Measurements from ENCODE around the gene IFT52. TPM values are rescaled to one million over a fixed set of nuclear protein-coding genes. Genes with fewer than 3 reads are reported as not detected.

IFT52 gene
- total RNA-seq, 4 donors from 2014 or later = 6.9 to 18.5 (median 13.0) TPM

DNA sequence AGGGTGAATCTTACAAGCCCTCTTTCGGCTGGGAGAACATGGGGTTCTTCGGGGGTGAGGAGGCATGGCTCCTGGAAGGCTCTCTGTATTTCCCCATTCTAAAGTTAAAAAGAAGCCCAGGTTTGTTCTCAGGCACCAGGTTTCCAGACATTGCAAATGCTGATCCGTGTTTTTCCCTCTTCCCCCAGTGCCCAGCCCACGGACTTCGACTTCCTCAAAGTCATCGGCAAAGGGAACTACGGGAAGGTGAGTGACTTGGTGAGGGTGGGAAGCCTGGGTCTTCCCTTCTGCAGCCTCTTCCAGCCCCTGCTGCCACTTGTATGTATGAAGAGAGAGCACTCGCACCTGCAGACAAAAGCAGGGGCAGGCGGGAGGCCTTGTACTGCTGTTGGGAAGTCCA lies 23.3 kb upstream of the IFT52 start:
- H3K4me3 ChIP-seq = no peak overlapping the region
- no peak for DNase-seq
- 68 to 90% methylated on average over 5 to 9 of the region's 9 CpGs for WGBS, 2 donors
- no peaks in the 10 kb centered on the region for H3K9me3 ChIP-seq
- H3K36me3 ChIP-seq = no peaks in the 10 kb centered on the region
- H3K27ac ChIP-seq = no peak overlapping the region
- no peaks in the 10 kb centered on the region for H3K27me3 ChIP-seq
- intact Hi-C loops (cut with DNase I) = no loop called here
- no peak for TF ChIP-seq POLR2A (IDR thresholded peaks at IDR 0.05)
- TF ChIP-seq CTCF (IDR thresholded peaks at IDR 0.05) = no peak
- H3K4me1 ChIP-seq = no peaks in the 10 kb centered on the region

- Histone ChIP-seq H3K27ac (no peak overlapping the region), H3K27me3 (no peaks in the 10 kb centered on the region), H3K9me3 (no peaks in the 10 kb centered on the region), H3K4me3 (no peak overlapping the region), H3K4me1 (no peaks in the 10 kb centered on the region), H3K36me3 (no peaks in the 10 kb centered on the region)
- TF ChIP-seq CTCF (IDR thresholded peaks at IDR 0.05) = no peak
- no peak for TF ChIP-seq POLR2A (IDR thresholded peaks at IDR 0.05)
- WGBS, 2 donors = 83% methylated on average over 3 of the region's 4 CpGs
- intact Hi-C loops (cut with DNase I) = no loop called here
- DNase-seq = no peak
Measured at GRCh38 chr20:43568706-43569105, 22.0 kb upstream of the IFT52 start.

DNA sequence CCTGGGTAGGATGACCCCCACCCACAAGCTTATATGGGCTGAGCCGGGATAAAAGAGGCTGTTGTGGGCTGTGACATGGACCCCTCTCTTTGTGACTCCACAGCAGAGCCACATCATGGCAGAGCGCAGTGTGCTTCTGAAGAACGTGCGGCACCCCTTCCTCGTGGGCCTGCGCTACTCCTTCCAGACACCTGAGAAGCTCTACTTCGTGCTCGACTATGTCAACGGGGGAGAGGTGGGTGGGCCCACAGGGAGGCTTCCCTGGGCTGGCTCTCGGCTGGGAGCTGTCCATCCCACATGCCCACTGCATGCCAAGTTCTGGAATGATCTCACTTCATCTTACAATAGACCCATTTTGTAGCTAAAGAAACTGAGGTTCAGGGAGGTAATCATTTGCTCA lies 21.5 kb upstream of the IFT52 start:
- no peak overlapping the region for H3K27ac ChIP-seq
- no peaks in the 10 kb centered on the region for H3K36me3 ChIP-seq
- intact Hi-C loops (cut with DNase I) = no loop called here
- no peaks in the 10 kb centered on the region for H3K27me3 ChIP-seq
- H3K9me3 ChIP-seq = no peaks in the 10 kb centered on the region
- DNase-seq = no peak
- WGBS, 2 donors = 87 to 95% methylated on average over 4 to 5 of the region's 10 CpGs
- no peaks in the 10 kb centered on the region for H3K4me1 ChIP-seq
- TF ChIP-seq CTCF (IDR thresholded peaks at IDR 0.05) = no peak
- TF ChIP-seq POLR2A (IDR thresholded peaks at IDR 0.05) = no peak
- H3K4me3 ChIP-seq = no peak overlapping the region

DNA sequence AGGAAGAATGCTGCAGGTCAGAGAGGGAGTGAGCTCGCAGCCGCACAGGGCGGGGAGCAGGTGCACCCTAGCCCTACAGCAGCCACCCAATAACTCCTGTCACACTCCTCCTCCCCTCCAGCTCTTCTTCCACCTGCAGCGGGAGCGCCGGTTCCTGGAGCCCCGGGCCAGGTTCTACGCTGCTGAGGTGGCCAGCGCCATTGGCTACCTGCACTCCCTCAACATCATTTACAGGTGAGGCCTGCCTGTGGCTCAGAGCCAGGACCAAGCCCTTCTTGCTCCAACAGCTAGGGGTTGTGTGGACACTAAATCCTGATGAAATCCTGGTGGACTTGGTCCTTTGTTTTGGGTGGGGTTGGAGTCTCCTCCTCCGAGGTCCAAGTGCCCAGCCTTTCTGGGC lies 20.2 kb upstream of the IFT52 start:
- TF ChIP-seq POLR2A (IDR thresholded peaks at IDR 0.05) (no peak), CTCF (IDR thresholded peaks at IDR 0.05) (no peak)
- Histone ChIP-seq H3K4me1 (no peaks in the 10 kb centered on the region), H3K4me3 (no peak overlapping the region), H3K27me3 (no peaks in the 10 kb centered on the region), H3K27ac (no peak overlapping the region), H3K9me3 (no peaks in the 10 kb centered on the region), H3K36me3 (no peaks in the 10 kb centered on the region)
- DNase-seq = no peak
- intact Hi-C loops (cut with DNase I) = no loop called here
- WGBS, 2 donors = 80 to 89% methylated on average over 3 to 9 of the region's 10 CpGs

DNA sequence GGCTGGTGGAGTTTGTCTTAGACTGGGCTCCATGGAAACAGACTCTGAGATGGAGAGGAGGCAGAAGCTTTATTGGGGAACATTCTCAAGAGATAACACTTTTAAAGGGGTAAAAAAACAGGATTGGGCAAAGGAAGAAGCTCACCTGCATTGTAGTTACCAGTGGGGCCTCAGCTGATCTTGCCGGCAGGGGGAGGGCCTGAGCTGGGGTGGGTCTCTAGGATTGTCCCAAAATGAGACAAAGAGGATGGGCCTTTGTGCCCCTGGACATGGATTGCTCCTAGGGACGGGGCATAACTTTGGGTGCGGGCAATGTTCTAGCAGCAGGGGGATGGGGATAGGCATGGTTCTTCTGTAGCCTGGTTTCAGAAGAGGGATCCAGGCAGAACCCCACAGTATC lies 19.4 kb upstream of the IFT52 start:
- intact Hi-C loops (cut with DNase I) = no loop called here
- no peak for DNase-seq
- Histone ChIP-seq H3K36me3 (no peaks in the 10 kb centered on the region), H3K4me3 (no peak overlapping the region), H3K4me1 (no peaks in the 10 kb centered on the region), H3K27me3 (no peaks in the 10 kb centered on the region), H3K9me3 (no peaks in the 10 kb centered on the region), H3K27ac (no peak overlapping the region)
- 73 to 76% methylated on average over 3 of the region's 3 CpGs for WGBS, 2 donors
- TF ChIP-seq POLR2A (IDR thresholded peaks at IDR 0.05) (no peak), CTCF (IDR thresholded peaks at IDR 0.05) (no peak)

Measured in esophagus squamous epithelium (tissue), 5 donors.